Lung (tissue), 12 donors: ENCODE measurements around the gene ELL. TPM values are rescaled to one million over a fixed set of nuclear protein-coding genes. Genes with fewer than 3 reads are reported as not detected.

Source experiments
- ATAC-seq: fragments of 200-7000 bp; cut with Tn5 transposase; one replicate; pipeline ENCODE4 v1.9.1; 2020; ENCODE audit warnings: moderate number of reproducible peaks; ENCODE audit not compliant: insufficient read depth, low FRiP score
- DNase-seq, 3 donors: peaks; one replicate each; pipeline ENCODE4 v3.0.0-alpha.2; 2013 to 2017
- H3K27ac ChIP-seq, 2 donors: one replicate each; pipeline ENCODE4 v1.5.1; 2013; ENCODE audit warnings: mild to moderate bottlenecking in 2 of 2, moderate library complexity in 2 of 2, control low read depth in 1 of 2, inconsistent platforms in 1 of 2, low read depth in 1 of 2, low read length in 1 of 2
- H3K27me3 ChIP-seq, 3 donors: one replicate each; pipeline ENCODE4 v1.5.1; 2013; ENCODE audit warnings: low read length in 2 of 3; ENCODE audit not compliant: control insufficient read depth in 3 of 3, insufficient read depth in 3 of 3
- H3K36me3 ChIP-seq, 4 donors: one replicate each; pipeline ENCODE4 v1.5.1; 2013; ENCODE audit warnings: low read length in 4 of 4, mild to moderate bottlenecking in 1 of 4, moderate library complexity in 1 of 4; ENCODE audit not compliant: control insufficient read depth in 4 of 4, insufficient read depth in 4 of 4
- H3K4me1 ChIP-seq, 5 donors: one replicate each; pipeline ENCODE4 v1.5.1; 2013; ENCODE audit warnings: low read length in 5 of 5, mild to moderate bottlenecking in 2 of 5, moderate library complexity in 1 of 5; ENCODE audit not compliant: control insufficient read depth in 5 of 5, insufficient read depth in 5 of 5
- H3K4me3 ChIP-seq: one replicate; pipeline ENCODE4 v1.5.1; 2013; ENCODE audit warnings: mild to moderate bottlenecking, control low read depth, moderate library complexity
- H3K9ac ChIP-seq, 2 donors: one replicate each; pipeline ENCODE4 v1.5.1; 2013; ENCODE audit warnings: low read length in 2 of 2, control low read depth in 1 of 2; ENCODE audit not compliant: insufficient read depth in 1 of 2
- H3K9me3 ChIP-seq, 4 donors: one replicate each; pipeline ENCODE4 v1.5.1; 2013; ENCODE audit warnings: low read length in 3 of 4, mild to moderate bottlenecking in 1 of 4, moderate library complexity in 1 of 4; ENCODE audit not compliant: control insufficient read depth in 4 of 4, insufficient read depth in 3 of 4
- WGBS, 2 donors: extraction: QIAGEN DNeasy Blood & Tissue Kit; methylation state at CpG; one replicate each; pipeline ENCODE4 v1.1.7; 2013; 5-methylcytosine and 5-hydroxymethylcytosine counted together
- polyA plus RNA-seq, 2 donors: library from polyadenylated mRNA; stranded (reverse); fragments of 200-250 nt; gene quantifications; one replicate each; pipeline ENCODE4 v1.2.1, GENCODE V29; 2013
- total RNA-seq, 2 donors: library from RNA; depleted of rRNA in 1 of 2; stranded (reverse); fragments of >200 nt in 1 of 2; gene quantifications; one replicate each; pipeline ENCODE4 v1.2.1, GENCODE V29; 2014 to 2021
- TF ChIP-seq, protein P1 (sequence below): IDR thresholded peaks from 2 replicates; pipeline ENCODE4 v1.5.1; 2012; ENCODE audit warnings: mild to moderate bottlenecking; ENCODE audit errors: control extremely low read depth, extremely low read depth
- donor health status: control.
- donor health status: control.
- donor health status: Bipolar disorder and iron deficiency.
- donor health status: healthy.
- donor health status: DM: yes; HTN: yes; CAD: no.

The ELL gene
- total and polyA plus RNA-seq, 4 donors, result 9.3 to 26.8 (median 20.7) TPM

DNA sequence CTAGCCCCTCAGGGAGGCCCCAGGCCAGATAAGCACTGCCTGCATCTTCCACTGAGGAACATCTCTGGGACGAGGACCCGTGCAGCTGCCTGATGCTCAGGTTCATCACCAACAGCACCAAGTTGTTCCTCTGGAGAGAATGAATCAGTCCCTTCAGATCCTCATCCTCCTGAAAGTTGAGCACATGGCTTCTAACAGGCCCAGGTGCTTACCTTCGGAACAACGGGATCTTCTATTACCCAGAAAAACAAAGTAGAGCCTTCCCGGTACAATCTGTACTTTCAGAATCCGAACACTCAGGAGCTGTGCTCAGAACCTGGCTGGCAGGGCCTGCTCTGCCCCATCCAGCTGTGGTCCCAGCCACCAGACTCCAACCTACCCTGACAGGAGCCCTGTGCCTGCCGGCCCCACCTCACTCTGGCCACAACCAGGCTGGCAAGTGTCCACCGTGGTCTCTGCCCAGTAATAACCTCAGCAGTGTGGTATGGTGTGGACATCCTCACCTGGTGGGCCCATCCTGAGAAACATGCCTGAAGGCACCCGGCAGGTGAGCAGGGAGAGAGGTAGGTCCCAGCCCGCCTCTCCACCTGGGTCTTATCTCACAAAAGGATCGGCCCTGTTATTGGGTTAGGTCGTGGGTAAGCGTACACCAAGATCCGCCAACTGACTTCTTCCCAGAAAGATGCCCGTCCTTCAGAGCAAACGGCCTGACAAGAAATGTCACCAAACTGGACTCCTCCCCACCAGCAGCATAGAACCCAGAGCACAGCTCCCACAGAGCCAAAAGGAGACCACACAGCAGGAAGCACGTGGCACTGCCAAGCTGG, 34.1 kb downstream of the ELL start:
- TF ChIP-seq, protein P1, sequence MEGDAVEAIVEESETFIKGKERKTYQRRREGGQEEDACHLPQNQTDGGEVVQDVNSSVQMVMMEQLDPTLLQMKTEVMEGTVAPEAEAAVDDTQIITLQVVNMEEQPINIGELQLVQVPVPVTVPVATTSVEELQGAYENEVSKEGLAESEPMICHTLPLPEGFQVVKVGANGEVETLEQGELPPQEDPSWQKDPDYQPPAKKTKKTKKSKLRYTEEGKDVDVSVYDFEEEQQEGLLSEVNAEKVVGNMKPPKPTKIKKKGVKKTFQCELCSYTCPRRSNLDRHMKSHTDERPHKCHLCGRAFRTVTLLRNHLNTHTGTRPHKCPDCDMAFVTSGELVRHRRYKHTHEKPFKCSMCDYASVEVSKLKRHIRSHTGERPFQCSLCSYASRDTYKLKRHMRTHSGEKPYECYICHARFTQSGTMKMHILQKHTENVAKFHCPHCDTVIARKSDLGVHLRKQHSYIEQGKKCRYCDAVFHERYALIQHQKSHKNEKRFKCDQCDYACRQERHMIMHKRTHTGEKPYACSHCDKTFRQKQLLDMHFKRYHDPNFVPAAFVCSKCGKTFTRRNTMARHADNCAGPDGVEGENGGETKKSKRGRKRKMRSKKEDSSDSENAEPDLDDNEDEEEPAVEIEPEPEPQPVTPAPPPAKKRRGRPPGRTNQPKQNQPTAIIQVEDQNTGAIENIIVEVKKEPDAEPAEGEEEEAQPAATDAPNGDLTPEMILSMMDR, result no peak
- H3K4me3 ChIP-seq, result no peak overlapping the region
- WGBS, 2 donors, result 83 to 87% methylated on average over 17 of the region's 17 CpGs
- no peaks in the 10 kb centered on the region for H3K27me3 ChIP-seq
- ATAC-seq (no peak), DNase-seq (no peak)
- H3K4me1 ChIP-seq, result peaks cover 2 to 41% (median 11%) of the 10 kb centered on the region in 5 donors
- H3K27ac ChIP-seq, result no peak overlapping the region
- no peak overlapping the region for H3K9ac ChIP-seq
- no peaks in the 10 kb centered on the region for H3K9me3 ChIP-seq
- H3K36me3 ChIP-seq, result no peaks in the 10 kb centered on the region

DNA sequence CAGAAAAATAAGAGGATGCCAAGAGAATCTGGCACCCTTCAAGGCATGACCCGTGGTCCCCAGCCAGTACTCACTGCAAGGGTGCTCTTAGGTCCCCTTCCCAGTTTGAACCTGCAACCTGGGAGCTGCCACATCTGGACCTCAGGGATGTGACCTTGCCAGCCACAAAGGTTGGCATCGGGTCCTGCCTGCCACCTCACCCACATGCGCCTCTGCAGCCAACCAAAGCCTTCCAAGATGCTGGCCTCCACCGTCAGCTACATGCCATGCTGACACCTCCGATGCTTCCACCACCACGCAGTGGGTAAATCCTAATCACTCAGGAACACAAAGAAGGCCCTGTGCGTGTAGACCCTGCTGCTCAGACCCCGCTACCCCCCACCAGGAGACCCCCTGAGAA, 35.1 kb downstream of the ELL start:
- Histone ChIP-seq H3K4me3 (no peak overlapping the region), H3K36me3 (no peaks in the 10 kb centered on the region), H3K9ac (no peak overlapping the region), H3K27me3 (no peaks in the 10 kb centered on the region), H3K4me1 (peaks cover 0 to 42% (median 10%) of the 10 kb centered on the region in 5 donors), H3K9me3 (no peaks in the 10 kb centered on the region), H3K27ac (no peak overlapping the region)
- ATAC-seq (no peak), DNase-seq (no peak)
- TF ChIP-seq, protein P1, result no peak
- 90 to 92% methylated on average over 8 of the region's 8 CpGs for WGBS, 2 donors

DNA sequence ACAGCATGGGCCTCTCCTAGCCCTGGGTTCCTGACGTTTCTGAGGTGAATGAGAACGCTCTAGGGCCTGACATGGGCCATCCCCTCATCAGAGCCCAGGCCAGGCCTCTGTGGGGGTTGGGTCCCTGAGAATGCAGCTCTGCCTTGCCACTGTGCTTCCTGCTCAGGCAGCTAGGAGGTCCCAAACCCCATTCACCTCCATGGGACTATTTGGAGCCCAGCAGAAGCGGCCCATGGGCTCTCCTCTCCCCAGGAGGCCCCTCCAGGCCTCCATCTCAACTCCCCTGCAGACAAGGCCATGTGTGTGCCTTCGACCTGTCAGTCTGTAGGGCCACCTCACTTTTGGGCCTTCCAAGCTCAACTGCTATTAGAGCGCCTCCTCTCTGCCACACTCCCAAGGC, 36.9 kb downstream of the ELL start:
- 94 to 96% methylated on average over 5 of the region's 5 CpGs for WGBS, 2 donors
- no peaks in the 10 kb centered on the region for H3K9me3 ChIP-seq
- TF ChIP-seq, protein P1, result no peak
- no peaks in the 10 kb centered on the region for H3K27me3 ChIP-seq
- H3K27ac ChIP-seq, result no peak overlapping the region
- DNase-seq (no peak), ATAC-seq (no peak)
- H3K36me3 ChIP-seq, result no peaks in the 10 kb centered on the region
- peaks cover 3 to 52% (median 13%) of the 10 kb centered on the region in 5 donors for H3K4me1 ChIP-seq
- H3K4me3 ChIP-seq, result no peak overlapping the region
- H3K9ac ChIP-seq, result no peak overlapping the region
